Tibial artery (tissue), 4 donors: ENCODE measurements around the gene CEP162.

ENCODE experiments used
- DNase-seq, 2 donors: peaks; one replicate each; pipeline ENCODE4 v3.0.0-alpha.2; 2019
- H3K27ac ChIP-seq, 2 donors: fragments of 200-600 bp; sonication (generic) in 1 of 2; 1 replicate in 1 of 2; 2 replicates in 1 of 2; pipeline ENCODE4 v1.5.1; 2018 to 2019; ENCODE audit warnings: mild to moderate bottlenecking in 1 of 2
- H3K27me3 ChIP-seq, 2 donors: fragments of 200-600 bp; sonication (generic) in 1 of 2; one replicate each; pipeline versions ENCODE4 v1.5.1 to v1.6.0; 2016 to 2019
- H3K36me3 ChIP-seq, 3 donors: fragments of 200-600 bp; sonication (generic) in 2 of 3; one replicate each; pipeline ENCODE4 v1.5.1; 2016 to 2019; ENCODE audit warnings: mild to moderate bottlenecking in 2 of 3
- H3K4me1 ChIP-seq, 4 donors: fragments of 200-600 bp; sonication (generic) in 2 of 4; 1 replicate in 3 of 4; 2 replicates in 1 of 4; pipeline ENCODE4 v1.5.1; 2016 to 2019
- H3K4me3 ChIP-seq, 2 donors: fragments of 200-600 bp; sonication (generic) in 1 of 2; 1 replicate in 1 of 2; 2 replicates in 1 of 2; pipeline ENCODE4 v1.5.1; 2018 to 2019; ENCODE audit warnings: mild to moderate bottlenecking in 2 of 2
- H3K9me3 ChIP-seq, 3 donors: fragments of 200-600 bp; sonication (generic) in 1 of 3; one replicate each; pipeline ENCODE4 v1.5.1; 2016 to 2019
- CTCF ChIP-seq, 2 experiments: fragments of 200-600 bp in 1 of 2; fragments of 450-650 bp in 1 of 2; IDR thresholded peaks; one replicate each; pipeline ENCODE4 v1.5.1; 2017 to 2019; ENCODE audit warnings: antibody characterized with exemption in 2 of 2, mild to moderate bottlenecking in 1 of 2, moderate library complexity in 1 of 2
- intact Hi-C: fragments of 100-400 bp; cut with DNase I; formaldehyde crosslinking; loops from one replicate; pipeline ENCODE4 v1.15.0; 2023; ENCODE audit warnings: low total_unique reads

Gene CEP162

GRCh38 chr6:84183430-84183829 is 44.0 kb downstream of the CEP162 start:
- Histone ChIP-seq H3K9me3 (no peaks in the 10 kb centered on the region), H3K36me3 (peaks cover 9 to 20% (median 19%) of the 10 kb centered on the region in 3 donors), H3K27ac (no peak overlapping the region), H3K4me1 (peaks cover 0 to 10% (median 0%) of the 10 kb centered on the region in 4 donors), H3K27me3 (no peaks in the 10 kb centered on the region), H3K4me3 (no peak overlapping the region)
- intact Hi-C loops, result no loop called here
- DNase-seq, result no peak
- no peak for TF ChIP-seq CTCF (IDR thresholded peaks at IDR 0.05)

- Histone ChIP-seq H3K4me1 (peaks cover 0 to 10% (median 0%) of the 10 kb centered on the region in 4 donors), H3K4me3 (no peak overlapping the region), H3K9me3 (no peaks in the 10 kb centered on the region), H3K27ac (no peak overlapping the region), H3K27me3 (no peaks in the 10 kb centered on the region), H3K36me3 (peaks cover 9 to 20% (median 19%) of the 10 kb centered on the region in 3 donors)
- intact Hi-C loops, result no loop called here
- no peak for TF ChIP-seq CTCF (IDR thresholded peaks at IDR 0.05)
- DNase-seq, result no peak
Observed at GRCh38 chr6:84182001-84182400, 45.4 kb downstream of the CEP162 start.

- intact Hi-C loops, result no loop called here
- TF ChIP-seq CTCF (IDR thresholded peaks at IDR 0.05), result no peak
- peak in 1 of 2 donors; percentile 29 for DNase-seq
- Histone ChIP-seq H3K36me3 (peaks cover 9 to 17% (median 15%) of the 10 kb centered on the region in 3 donors), H3K27ac (no peak overlapping the region), H3K4me1 (peaks cover 0 to 3% (median 0%) of the 10 kb centered on the region in 4 donors), H3K27me3 (no peaks in the 10 kb centered on the region), H3K4me3 (no peak overlapping the region), H3K9me3 (no peaks in the 10 kb centered on the region)
Observed at GRCh38 chr6:84177241-84177640, 50.2 kb downstream of the CEP162 start.

- Histone ChIP-seq H3K4me3 (no peak overlapping the region), H3K27me3 (no peaks in the 10 kb centered on the region), H3K9me3 (no peaks in the 10 kb centered on the region), H3K4me1 (peaks cover 0 to 8% (median 1%) of the 10 kb centered on the region in 4 donors), H3K36me3 (peaks cover 18 to 25% (median 22%) of the 10 kb centered on the region in 3 donors), H3K27ac (no peak overlapping the region)
- no peak for DNase-seq
- intact Hi-C loops, result no loop called here
- TF ChIP-seq CTCF (IDR thresholded peaks at IDR 0.05), result no peak
Observed at GRCh38 chr6:84172574-84172973, 54.9 kb downstream of the CEP162 start.

- intact Hi-C loops, result no loop called here
- no peak overlapping the region for H3K27ac ChIP-seq
- H3K4me1 ChIP-seq, result peaks cover 0 to 8% (median 1%) of the 10 kb centered on the region in 4 donors
- TF ChIP-seq CTCF (IDR thresholded peaks at IDR 0.05), result no peak
- no peaks in the 10 kb centered on the region for H3K27me3 ChIP-seq
- DNase-seq, result no peak
- peaks cover 18 to 25% (median 22%) of the 10 kb centered on the region in 3 donors for H3K36me3 ChIP-seq
- H3K4me3 ChIP-seq, result no peak overlapping the region
- H3K9me3 ChIP-seq, result no peaks in the 10 kb centered on the region
Observed at GRCh38 chr6:84172080-84172479, 55.4 kb downstream of the CEP162 start.

GRCh38 chr6:84167457-84167856 is 60.0 kb downstream of the CEP162 start:
- H3K36me3 ChIP-seq, result peaks cover 8 to 27% (median 10%) of the 10 kb centered on the region in 3 donors
- no peak for DNase-seq

More at GRCh38 chr6:84167457-84167856, 60.0 kb downstream of the CEP162 start:
- Histone ChIP-seq H3K27ac (no peak overlapping the region), H3K27me3 (no peaks in the 10 kb centered on the region), H3K4me1 (peaks cover 0 to 8% (median 1%) of the 10 kb centered on the region in 4 donors), H3K9me3 (no peaks in the 10 kb centered on the region), H3K4me3 (no peak overlapping the region)
- no peak for TF ChIP-seq CTCF (IDR thresholded peaks at IDR 0.05)
- intact Hi-C loops, result no loop called here
